SU-DHL-6 (cell line): Measurements from ENCODE around the gene CCDC185.

Source experiments
- H2AFZ ChIP-seq: fragments of 200-600 bp; sonication (generic); 2 replicates; pipeline ENCODE4 v1.6.1; 2014; ENCODE audit warnings: low read depth, mild to moderate bottlenecking, moderate library complexity, mixed read lengths, antibody characterized with exemption, low read length; ENCODE audit not compliant: severe bottlenecking
- H3F3A ChIP-seq: fragments of 200-600 bp; shearing (Covaris generic); 2 replicates; pipeline ENCODE4 v1.6.0; 2016; ENCODE audit warnings: antibody characterized with exemption, mild to moderate bottlenecking; ENCODE audit not compliant: insufficient read depth
- H3K27ac ChIP-seq: fragments of 200-600 bp; sonication (generic); 2 replicates; pipeline ENCODE4 v1.5.1; 2016; ENCODE audit warnings: low read depth, mild to moderate bottlenecking, low read length, moderate library complexity, mixed read lengths
- H3K27me3 ChIP-seq: fragments of 200-600 bp; sonication (generic), shearing (Covaris generic); 2 replicates; pipeline ENCODE4 v1.6.0; 2014; ENCODE audit warnings: mild to moderate bottlenecking, low read length
- H3K36me3 ChIP-seq: fragments of 200-600 bp; sonication (generic); 2 replicates; pipeline ENCODE4 v1.6.1; 2014; ENCODE audit warnings: mild to moderate bottlenecking, low read length, mixed read lengths
- H3K4me2 ChIP-seq: fragments of 300-600, 200-600 bp; shearing (Covaris generic), sonication (generic); 2 replicates; pipeline ENCODE4 v1.6.0; 2014; ENCODE audit warnings: low read length, low read depth, mild to moderate bottlenecking; ENCODE audit not compliant: poor library complexity, severe bottlenecking
- H3K4me3 ChIP-seq: fragments of 200-600 bp; sonication (generic); 2 replicates; pipeline ENCODE4 v1.5.1; 2014; ENCODE audit warnings: antibody characterized with exemption, low read length, mild to moderate bottlenecking, mixed read lengths; ENCODE audit not compliant: insufficient read depth, poor library complexity, severe bottlenecking
- H3K79me2 ChIP-seq: fragments of 200-600 bp; sonication (generic); 2 replicates; pipeline ENCODE4 v1.6.1; 2014; ENCODE audit warnings: mild to moderate bottlenecking, low read length, moderate library complexity; ENCODE audit not compliant: insufficient read depth
- H3K9ac ChIP-seq: fragments of 200-600 bp; sonication (generic); 2 replicates; pipeline ENCODE4 v1.7.0; 2014; ENCODE audit warnings: mild to moderate bottlenecking, low read length
- H3K9me2 ChIP-seq: fragments of 200-600 bp; sonication (generic); replicated peaks from 2 replicates; pipeline ENCODE4 v1.6.1; 2014; ENCODE audit warnings: low read length; ENCODE audit not compliant: insufficient read depth
- H3K9me3 ChIP-seq: fragments of 200-600 bp; sonication (generic); 2 replicates; pipeline ENCODE4 v1.6.1; 2014; ENCODE audit warnings: low read length, mixed read lengths; ENCODE audit not compliant: insufficient read depth
- H4K20me1 ChIP-seq: fragments of 200-600 bp; sonication (generic); 2 replicates; pipeline ENCODE4 v1.6.1; 2014; ENCODE audit warnings: low read depth, mild to moderate bottlenecking, antibody characterized with exemption, low read length, moderate library complexity, mixed read lengths
- EZH2phosphoT487 ChIP-seq: fragments of 200-600 bp; sonication (generic), shearing (Covaris generic); conservative IDR thresholded peaks from 2 replicates; pipeline ENCODE4 v1.6.1; 2018; ENCODE audit warnings: mild to moderate bottlenecking, antibody characterized with exemption, low read length, moderate library complexity, mixed read lengths
- TF ChIP-seq, protein P1 (sequence below): fragments of 200-600 bp; sonication (generic); IDR thresholded peaks from one replicate; pipeline ENCODE4 v1.5.1; 2017; ENCODE audit warnings: antibody characterized with exemption, mild to moderate bottlenecking, low read length, moderate library complexity; ENCODE audit not compliant: insufficient read depth, poor library complexity, severe bottlenecking

Gene CCDC185

DNA sequence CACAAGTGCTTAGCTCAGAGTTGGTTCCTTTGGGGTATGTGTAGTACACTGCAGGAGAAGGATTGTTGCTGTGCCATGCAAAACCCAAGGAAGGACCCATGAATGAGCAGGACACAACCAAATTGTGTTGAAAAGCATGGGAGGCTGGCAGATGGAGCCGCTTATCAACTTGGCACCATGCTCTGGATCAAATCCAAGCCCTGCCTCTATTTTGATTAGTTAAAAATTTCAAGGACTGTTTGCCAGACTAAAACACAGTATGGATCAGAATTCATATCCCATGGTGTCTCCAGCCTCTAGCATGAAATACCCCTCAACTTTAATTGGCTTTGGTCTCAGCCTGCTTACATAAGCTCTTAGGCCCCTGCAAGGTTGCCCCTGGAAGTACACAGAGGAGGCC, 27.8 kb downstream of the CCDC185 start:
- H3K9me2 ChIP-seq: no peaks in the 10 kb centered on the region
- H3K4me2 ChIP-seq: no peak overlapping the region
- no peak overlapping the region for H3K9ac ChIP-seq
- H3K4me3 ChIP-seq: no peak overlapping the region
- no peaks in the 10 kb centered on the region for H3K27me3 ChIP-seq
- no peaks in the 10 kb centered on the region for H4K20me1 ChIP-seq
- no peaks in the 10 kb centered on the region for H3K79me2 ChIP-seq
- no peaks in the 10 kb centered on the region for H3K9me3 ChIP-seq
- H2AFZ ChIP-seq: no peak overlapping the region
- no peaks in the 10 kb centered on the region for H3F3A ChIP-seq
- TF ChIP-seq EZH2phosphoT487: no peak
- TF ChIP-seq, protein P1, sequence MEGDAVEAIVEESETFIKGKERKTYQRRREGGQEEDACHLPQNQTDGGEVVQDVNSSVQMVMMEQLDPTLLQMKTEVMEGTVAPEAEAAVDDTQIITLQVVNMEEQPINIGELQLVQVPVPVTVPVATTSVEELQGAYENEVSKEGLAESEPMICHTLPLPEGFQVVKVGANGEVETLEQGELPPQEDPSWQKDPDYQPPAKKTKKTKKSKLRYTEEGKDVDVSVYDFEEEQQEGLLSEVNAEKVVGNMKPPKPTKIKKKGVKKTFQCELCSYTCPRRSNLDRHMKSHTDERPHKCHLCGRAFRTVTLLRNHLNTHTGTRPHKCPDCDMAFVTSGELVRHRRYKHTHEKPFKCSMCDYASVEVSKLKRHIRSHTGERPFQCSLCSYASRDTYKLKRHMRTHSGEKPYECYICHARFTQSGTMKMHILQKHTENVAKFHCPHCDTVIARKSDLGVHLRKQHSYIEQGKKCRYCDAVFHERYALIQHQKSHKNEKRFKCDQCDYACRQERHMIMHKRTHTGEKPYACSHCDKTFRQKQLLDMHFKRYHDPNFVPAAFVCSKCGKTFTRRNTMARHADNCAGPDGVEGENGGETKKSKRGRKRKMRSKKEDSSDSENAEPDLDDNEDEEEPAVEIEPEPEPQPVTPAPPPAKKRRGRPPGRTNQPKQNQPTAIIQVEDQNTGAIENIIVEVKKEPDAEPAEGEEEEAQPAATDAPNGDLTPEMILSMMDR: no peak
- H3K27ac ChIP-seq: no peak overlapping the region
- no peaks in the 10 kb centered on the region for H3K36me3 ChIP-seq

DNA sequence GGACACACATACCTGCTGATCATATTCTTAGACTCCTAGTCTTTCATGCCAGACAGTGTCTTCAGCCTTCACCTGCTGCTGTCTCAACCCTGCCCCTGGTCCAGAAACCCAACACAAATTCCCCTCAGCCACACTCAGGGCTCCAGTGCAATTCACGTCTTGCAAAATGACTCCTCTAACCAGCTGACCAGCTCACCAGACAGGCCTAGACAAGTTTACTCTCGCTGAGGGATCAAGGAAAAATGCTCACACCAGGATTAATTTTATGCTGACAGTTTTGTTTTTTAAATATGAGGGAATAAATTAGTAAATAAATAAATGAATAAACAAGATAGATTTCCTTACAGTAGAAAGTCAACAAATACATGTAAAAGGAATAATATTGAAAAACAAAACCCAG, 28.5 kb downstream of the CCDC185 start:
- TF ChIP-seq, protein P1: no peak
- TF ChIP-seq EZH2phosphoT487: no peak
- Histone ChIP-seq H3K9me2 (no peaks in the 10 kb centered on the region), H3F3A (no peaks in the 10 kb centered on the region), H3K27ac (no peak overlapping the region), H3K27me3 (no peaks in the 10 kb centered on the region), H3K4me2 (no peak overlapping the region), H3K9ac (no peak overlapping the region), H3K79me2 (no peaks in the 10 kb centered on the region), H3K4me3 (no peak overlapping the region), H4K20me1 (no peaks in the 10 kb centered on the region), H3K36me3 (no peaks in the 10 kb centered on the region), H3K9me3 (no peaks in the 10 kb centered on the region), H2AFZ (no peak overlapping the region)

DNA sequence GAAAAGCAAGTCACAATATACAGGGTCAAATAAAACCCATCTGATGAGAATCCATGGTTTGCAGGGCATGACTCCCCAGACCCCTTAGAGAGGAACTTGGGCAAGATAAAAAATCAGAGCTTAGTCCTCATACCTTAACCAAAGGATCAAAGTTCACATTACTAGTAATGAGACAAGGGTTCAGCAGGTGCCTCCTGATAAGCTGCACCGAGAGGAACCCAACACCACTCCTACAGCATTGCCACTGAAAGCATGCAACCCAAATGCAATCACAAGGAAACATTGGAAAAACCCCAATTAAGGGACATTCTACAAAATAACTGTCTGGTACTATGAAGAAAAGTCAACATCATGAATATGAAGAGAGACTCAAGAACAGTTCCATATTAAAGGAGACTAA, 29.7 kb downstream of the CCDC185 start:
- no peak overlapping the region for H3K9ac ChIP-seq
- no peaks in the 10 kb centered on the region for H4K20me1 ChIP-seq
- no peaks in the 10 kb centered on the region for H3F3A ChIP-seq
- H3K27ac ChIP-seq: no peak overlapping the region
- H3K79me2 ChIP-seq: no peaks in the 10 kb centered on the region
- TF ChIP-seq, protein P1: no peak
- H3K36me3 ChIP-seq: no peaks in the 10 kb centered on the region
- H3K9me2 ChIP-seq: no peaks in the 10 kb centered on the region
- no peaks in the 10 kb centered on the region for H3K27me3 ChIP-seq
- no peak overlapping the region for H3K4me3 ChIP-seq
- H2AFZ ChIP-seq: no peak overlapping the region
- H3K9me3 ChIP-seq: no peaks in the 10 kb centered on the region
- no peak overlapping the region for H3K4me2 ChIP-seq
